Measurements from ENCODE around the gene HMCN2.

HMCN2 gene, protein sequence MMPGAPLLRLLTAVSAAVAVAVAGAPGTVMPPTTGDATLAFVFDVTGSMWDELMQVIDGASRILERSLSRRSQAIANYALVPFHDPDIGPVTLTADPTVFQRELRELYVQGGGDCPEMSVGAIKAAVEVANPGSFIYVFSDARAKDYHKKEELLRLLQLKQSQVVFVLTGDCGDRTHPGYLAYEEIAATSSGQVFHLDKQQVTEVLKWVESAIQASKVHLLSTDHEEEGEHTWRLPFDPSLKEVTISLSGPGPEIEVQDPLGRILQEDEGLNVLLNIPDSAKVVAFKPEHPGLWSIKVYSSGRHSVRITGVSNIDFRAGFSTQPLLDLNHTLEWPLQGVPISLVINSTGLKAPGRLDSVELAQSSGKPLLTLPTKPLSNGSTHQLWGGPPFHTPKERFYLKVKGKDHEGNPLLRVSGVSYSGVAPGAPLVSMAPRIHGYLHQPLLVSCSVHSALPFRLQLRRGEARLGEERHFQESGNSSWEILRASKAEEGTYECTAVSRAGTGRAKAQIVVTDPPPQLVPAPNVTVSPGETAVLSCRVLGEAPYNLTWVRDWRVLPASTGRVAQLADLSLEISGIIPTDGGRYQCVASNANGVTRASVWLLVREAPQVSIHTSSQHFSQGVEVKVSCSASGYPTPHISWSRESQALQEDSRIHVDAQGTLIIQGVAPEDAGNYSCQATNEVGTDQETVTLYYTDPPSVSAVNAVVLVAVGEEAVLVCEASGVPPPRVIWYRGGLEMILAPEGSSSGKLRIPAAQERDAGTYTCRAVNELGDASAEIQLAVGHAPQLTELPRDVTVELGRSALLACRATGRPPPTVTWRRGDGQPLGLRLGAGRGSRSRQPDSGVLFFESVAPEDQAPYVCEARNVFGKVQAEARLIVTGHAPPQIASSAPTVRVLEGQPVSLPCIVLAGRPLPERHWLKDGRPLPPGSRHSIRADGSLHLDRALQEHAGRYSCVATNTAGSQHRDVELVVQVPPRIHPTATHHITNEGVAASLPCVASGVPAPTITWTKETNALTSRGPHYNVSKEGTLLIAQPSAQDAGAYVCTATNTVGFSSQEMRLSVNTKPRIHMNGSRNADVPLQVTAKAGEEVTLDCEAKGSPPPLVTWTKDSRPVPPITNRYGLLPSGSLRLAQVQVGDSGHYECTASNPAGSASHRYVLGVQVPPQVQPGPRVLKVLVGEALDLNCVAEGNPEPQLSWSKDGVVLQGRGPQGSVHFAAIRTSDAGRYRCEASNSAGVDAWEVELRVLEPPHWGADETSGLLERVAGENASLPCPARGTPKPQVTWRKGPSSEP (N-terminal part only)

DNA sequence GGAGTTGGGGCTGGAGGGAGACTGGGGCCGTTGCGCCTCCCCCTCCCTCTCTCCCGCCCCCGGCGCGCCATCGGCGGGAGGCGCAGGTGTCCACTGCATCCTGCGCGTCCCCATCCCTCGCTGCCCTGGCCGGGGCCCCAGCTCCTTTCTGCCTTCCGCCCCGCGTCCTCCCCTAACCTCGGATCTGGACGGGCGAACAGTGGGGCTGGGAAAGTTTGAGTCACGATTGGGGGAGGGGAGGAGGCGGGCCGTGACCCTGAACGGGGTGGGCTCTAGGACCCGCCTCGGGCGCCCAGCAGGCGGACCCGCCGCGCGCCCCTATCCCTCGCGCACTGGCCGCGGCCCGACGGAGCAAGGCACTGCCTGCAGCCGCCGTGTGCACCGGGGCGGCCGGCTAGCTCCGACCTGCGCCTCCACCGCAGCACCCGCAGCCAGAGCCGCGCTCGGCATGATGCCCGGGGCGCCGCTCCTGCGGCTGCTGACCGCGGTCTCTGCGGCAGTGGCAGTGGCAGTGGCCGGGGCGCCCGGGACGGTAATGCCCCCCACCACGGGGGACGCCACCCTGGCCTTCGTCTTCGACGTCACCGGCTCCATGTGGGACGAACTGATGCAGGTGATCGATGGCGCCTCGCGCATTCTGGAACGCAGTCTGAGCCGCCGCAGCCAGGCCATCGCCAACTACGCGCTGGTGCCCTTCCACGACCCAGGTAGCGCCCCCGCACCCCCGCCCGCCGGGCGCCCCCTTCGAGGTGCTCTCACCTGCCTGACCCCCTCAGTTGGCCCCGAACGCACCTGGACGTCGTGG is at the start of gene HMCN2:
Gene HMCN2, plus strand, starts transcription at position 330 of the 805 bp plus-strand sequence. Its CDS starts 119 bp downstream, at position 449.
- DNase-seq: peak; percentile 43

DNA sequence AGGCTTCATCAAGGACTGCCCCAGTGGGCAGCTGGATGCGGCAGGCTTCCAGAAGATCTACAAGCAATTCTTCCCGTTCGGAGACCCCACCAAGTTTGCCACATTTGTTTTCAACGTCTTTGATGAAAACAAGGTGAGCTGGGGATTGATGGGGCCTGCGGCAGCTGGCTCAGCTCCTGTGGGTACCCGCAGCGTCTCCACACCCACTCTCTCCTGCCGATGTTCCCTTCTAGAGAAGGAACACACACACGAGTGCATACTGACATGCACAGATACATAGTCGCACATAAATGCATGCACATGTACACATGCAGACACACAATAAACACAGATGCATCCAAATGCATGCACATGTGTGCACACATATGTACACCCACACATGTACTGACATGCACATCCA is 47.7 kb upstream of the HMCN2 start:
- no peak for DNase-seq

DNA sequence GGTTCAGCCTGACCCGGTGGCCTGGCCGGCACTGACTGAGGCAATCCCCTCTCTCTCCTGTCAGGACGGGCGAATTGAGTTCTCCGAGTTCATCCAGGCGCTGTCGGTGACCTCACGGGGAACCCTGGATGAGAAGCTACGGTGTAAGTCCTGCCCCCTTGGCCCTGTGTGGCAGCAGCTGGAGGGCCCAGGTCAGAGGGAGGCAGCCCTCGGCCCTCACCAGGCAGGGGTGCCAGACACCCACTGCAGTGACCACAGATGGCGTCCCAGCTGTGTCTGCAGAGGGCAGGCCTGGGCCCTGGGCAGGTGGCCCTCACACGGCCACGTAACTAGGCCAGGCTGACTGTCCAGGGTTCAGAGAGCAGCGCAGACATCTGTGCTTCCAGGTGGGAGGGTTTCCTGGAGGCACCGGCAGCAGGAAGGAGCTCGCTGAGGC is 45.9 kb upstream of the HMCN2 start:
- no peak for DNase-seq

DNA sequence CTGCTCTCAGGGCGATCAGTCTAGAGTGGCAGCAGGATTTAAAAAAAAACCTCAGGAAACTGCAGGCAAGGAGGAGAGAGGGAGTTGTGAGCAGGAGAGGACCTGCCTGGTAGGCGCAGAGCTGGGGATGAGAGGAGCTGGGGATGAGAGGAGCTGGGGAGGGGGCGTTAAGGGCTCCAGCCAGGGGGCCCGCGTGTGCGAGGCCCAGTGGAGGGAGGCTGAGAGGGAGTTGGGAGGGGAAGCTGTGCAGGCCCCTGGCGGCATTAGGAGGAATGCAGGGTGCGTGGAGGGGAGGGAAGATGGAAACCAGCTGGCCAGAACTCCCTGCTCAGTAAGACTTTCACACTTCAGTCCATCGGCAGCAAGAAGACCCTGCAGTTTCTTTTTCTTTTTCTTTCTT is 45.2 kb upstream of the HMCN2 start:
- no peak for DNase-seq

DNA sequence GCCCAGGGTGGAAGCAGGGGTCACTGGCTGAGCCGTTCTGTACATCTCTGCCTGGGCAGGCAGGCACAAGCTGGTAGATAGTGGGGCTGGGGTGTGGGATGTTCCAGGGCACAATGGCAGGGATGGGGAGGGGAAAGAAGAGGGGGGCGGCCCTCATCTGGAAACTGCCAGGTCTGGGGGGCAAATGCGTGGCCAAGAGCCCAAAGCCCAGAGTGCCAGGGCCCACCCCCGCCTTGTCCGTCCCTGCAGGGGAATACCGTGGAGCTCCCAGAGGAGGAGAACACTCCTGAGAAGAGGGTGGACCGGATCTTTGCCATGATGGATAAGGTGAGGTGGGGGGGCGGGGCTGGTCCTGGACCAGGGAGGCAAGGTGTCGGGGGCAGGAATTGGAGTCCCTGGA is 42.7 kb upstream of the HMCN2 start:
- no peak for DNase-seq

DNA sequence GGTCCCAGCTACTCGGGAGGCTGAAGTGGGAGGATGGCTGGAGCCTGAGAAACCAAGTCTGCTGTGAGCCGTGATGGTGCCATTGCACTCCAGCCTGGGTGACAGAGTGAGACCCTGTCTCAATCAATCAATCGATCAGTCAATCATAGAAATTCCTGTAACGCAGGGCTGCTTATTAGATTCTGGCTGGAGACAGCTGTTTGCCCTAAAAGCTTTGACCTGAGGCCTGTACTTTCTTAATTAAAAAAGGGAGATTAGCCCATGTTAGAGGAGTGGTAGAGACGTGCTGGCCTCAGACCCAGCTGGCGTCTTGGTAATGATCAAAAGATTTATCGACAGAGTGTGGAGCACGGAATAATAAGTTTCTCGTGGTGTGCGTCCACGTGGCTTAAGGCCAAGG is 40.5 kb upstream of the HMCN2 start:
- DNase-seq: no peak

DNA sequence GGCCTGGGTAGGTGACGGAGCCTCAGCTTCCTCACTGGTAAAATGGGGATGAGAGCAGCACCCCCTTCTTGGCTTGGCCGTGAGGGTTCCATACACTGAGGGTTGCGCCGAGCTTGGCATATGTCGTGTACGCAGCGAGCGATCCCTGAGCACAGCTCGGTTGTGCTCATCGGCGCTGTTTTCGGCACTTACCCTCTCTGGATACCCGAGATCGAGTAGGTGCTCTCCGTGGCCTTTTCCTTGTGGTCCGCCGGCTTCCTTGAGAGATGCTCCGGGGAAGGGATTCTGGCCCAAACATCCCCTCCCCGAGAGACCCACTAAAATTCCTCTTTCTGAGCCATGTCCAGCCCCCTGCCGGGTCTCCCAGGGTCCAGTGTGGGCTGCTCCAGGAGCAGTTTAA is 40.0 kb upstream of the HMCN2 start:
- no peak for DNase-seq

DNA sequence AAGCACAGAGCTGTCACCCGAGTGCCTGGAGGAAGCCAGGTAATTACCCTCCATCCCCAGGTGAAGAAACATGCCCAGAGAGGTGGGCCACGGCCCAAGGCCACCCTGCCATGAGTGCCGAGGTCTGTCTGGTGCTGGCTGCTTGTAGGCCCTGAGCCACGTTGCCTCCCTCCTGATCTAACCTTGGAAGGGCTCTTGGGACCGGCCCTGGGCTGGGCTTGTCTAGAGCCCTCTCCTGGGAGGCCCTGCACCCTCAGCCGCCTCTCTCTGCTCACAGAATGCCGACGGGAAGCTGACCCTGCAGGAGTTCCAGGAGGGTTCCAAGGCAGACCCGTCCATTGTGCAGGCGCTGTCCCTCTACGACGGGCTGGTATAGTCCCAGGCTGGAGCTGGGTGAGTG is 39.4 kb upstream of the HMCN2 start:
- no peak for DNase-seq

DNA sequence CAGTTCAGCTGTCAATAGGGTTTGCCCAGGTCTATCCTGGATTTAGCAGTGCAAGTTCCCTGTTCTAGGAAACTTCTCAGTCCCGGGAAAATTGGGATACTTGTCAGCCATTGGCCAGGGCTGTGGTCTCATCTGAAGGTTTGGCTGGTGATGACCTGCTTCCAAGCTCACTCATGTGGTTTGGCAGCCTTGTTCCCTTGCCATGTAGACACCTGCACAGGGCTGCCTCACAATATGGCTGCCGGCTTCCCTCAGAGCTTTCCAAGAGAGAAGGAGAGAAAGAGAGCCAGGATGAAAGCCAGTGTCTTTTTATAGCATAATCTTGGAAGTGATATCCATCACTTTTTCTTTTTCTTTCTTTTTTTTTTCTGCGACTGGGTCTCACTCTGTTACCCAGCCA is 37.7 kb upstream of the HMCN2 start:
- no peak for DNase-seq

DNA sequence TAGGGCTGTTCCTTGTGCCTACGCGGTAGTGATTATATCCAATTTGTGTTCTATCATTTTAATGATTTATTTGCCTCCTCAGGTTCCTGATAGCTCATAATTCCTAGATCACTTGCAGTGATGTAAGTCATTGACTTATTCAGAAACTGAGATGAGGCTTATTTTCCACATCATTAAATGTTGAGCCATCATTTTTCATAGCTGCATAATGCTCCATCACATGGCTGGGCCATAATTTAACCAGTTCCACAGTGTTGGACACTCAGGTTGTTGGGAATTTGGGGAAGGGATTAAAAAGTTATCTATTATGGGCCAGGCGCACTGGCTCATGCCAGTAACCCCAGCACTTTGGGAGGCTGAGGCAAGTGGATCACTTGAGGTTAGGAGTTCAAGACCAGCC is 35.8 kb upstream of the HMCN2 start:
- no peak for DNase-seq

DNA sequence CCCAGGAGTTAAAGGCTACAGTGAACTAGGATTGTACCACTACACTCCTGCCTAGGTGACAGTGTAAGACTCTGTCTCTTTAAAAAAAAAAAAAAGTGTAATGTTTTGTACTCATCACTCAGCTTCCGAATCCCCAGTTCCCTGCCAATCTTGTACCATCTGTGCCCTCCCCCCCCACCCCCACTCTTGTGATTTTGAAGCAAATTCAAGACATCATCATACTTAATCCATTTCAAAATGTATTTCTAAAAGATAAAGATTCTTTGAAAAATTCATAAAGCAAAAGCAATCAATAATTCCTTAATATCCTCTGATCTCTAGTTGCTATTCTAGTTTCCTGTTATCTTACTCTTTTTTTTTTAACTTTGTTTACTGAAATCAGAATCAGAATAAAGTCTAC is 34.9 kb upstream of the HMCN2 start:
- no peak for DNase-seq

DNA sequence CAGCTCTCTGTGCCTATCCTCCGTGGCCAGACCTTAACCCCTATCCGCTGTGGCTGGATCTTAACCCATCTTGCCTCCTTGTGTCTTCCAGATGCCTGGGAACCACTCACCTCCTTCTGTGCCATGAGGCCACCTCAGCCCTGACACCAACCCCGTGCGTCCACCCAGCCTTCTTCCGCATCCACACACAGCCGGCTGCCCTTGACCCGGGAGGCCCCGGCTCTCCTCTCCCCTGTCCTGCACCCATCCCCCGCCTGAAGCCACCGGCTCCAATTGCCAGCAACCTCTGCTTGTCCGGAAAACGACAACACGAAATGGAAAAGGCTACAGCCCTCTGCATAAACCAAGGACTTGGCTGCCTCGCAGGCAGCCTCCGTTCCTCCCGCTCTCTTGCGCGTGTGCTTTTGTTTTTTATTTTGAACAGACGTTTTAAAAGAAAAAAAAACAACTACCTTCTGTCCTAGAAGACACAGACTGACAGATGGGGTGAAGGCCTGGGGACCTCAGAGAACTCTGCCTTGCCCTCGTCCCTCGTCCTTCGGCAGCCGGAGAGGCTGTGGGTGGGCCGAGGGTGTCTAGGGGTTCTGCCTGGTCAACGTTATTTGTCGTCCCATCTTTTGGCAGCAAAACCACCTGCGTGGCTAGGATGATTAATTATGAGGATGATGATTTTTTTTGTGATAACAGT is 32.5 kb upstream of the HMCN2 start:
- DNase-seq: no peak

DNA sequence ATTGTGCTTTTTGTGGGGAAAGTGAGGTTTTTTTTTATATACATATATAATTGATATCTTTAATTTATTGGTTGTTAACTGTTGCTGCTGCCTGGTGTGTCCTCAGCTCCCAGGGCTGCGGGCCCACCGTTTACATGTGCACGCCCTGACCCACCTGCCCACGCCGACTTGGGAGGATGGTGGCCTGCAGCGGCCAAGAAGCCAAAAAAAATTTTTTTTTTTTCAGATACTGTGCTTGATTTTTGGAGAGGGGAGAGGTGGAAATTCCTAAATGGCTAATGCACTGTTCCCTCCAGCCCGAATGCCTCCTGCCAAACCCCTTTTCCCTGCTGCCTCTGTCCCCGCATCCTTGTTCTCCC is 32.0 kb upstream of the HMCN2 start:
- no peak for DNase-seq

DNA sequence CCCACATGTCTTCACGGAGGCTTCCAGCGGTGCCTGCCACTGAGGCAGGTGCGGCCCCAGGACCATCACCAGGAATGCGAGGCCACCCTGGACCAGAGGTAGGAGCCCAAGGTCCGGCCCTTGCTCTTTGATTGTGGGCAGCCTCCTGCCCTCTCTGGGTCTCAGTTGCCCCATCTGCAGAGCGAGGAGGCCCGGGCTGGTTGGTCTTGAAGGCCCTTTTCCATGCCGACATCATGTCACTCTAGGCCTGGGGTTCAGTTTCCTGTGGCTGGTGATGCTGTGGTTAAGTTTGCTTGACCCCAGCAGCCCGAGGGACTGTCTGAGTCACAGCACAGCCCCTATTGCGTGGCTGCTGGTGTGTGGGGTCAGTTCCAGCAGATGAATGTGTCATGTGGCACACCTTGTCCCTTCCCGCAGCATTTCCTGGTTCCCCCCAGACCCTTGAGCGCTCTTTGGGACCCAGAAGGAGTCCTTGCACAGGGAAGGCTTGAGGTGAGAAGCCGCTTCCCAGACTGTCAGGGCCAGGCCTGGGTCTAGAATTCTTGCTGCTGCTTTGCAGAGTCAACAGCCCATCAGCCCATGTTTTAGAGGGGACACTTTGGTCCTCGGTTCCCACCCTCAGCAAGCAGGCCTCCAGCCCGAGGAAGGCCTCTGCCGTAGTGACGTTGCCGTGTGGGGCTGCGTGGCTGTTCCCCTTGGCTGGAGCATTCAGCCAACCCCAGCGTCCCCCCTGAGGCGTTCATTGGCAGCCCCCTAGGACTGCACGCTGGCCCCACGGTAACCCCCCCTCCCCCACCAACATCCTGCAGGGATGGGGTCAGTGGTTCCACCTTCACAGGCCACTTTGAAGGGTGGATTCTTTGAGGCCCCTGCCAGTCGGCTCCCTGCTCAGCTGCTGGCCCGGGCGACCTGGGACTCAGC is 31.0 kb upstream of the HMCN2 start:
- DNase-seq: no peak

DNA sequence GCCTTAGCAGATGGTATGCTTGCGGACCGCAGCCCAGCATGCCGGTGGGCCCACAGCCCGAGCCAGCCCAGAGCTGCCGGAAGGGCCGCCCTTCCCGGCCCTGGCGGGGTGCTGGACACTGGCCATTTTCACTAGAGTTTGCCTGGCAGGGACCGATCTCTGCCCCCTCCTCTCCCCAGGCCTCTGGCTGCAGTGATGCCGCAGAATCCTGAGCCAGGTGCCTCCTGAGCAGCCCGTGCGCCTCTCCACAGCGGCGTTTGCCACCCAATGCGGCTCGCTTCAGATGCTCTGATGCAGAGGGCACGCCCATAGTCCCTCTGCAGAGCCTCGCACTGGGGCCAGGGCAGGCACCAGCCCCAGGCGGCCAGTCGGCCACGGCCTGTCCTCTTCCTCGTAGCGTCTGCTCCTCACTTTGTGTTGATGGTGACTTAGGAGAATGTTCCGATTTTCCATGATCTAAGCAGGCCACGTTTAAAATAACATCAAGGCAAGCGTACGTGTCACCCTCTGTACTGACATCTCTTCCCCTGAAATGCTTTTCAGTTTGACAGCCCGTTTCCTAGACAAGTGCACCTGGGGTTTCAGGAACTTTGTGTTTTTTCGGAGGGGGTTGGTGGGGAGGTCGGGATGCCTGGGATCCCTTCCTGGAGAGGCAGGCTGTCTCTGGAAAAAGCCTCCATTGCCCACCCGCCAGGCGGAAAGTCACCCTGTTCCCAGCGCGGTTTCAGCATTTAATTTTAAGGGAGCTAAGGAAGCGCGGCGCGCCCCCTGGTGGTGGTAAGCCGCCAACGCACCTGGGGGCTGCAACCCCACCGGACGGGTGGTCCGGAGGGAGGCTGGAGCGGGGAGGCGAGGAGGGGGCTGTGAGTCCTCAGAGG is 29.8 kb upstream of the HMCN2 start:
- DNase-seq: peak; percentile 27

DNA sequence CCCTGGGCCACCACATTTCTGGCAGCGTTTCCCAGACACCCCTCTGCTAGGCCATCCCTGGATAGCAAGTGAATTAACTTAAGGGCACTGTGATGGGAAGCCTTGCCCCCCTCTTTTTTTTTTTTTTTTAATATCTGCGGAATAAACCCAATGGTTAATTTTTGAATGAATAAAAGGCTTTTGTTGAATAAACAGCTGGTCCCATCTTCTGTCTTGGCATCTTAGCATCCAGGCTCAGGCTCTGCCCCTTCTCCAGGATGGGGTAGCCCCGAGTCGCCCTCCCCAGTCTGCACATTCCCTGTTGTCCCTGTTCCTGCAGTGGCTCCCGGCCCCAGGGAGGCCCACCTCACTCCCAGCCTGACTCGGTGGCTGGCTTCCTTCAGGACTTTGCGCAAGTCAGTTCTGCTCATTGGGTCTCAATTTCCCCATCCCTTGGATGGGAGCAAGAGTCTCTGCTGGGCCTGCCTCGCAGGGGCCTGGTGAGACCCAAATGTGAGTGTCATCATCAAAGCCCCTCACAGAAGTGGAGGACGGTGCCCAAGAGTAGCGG is 29.0 kb upstream of the HMCN2 start:
- DNase-seq: no peak

DNA sequence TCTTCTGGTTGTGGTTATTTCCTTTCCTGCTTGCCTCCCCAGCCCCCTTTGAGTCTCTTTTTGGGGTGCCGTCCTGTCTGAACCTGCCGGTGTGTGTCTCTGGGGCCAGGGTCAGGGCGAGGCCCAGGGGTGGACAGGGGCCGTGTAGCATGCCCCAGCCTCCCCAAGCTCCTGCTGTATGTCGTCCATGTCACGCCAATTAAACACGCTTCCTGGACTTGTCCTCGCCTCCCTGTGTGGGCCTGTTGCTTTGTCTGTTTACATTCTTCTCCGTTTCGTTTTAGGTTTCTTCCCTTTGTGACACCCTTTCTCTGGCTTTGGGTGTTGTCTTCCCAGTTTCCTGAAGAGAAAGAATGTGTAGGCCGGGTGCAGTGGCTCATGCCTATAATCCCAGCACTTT is 28.5 kb upstream of the HMCN2 start:
- DNase-seq: no peak

DNA sequence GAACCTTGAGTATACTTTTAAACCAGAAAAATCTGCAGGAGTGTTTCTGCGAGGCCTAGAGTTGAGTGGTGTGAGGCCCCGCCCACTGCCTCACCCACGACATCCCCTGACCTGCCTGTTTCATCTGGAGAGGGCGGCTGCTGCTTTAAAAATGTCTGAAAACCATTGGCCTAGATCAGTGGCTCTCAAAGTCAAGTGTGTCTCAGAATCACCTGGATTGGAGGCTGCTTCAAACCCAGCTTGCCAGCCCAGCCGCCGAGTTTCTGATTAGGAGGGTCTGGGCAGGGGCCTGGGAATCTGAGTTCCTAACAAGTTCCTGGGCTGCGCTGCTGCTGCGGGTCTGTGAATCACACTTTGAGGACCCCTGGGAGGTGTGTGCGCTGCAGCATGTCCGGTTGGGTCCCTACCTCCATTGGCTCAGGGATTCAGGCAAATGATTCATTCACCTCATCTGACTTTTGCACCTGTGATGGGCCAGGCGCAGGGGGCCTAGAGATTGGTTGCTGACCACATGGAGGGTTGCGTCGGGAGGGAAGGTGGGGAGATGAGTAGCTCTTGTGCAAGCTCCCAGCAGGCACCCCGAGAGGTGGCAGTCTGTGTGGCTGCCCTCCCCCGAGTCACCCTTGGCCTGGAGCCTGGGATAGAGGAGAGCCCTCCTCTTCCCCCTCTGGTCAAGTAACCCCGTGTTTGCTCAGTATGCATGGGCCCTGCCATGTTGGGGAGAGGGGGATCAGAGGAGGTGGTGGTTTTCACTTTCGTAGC is 27.6 kb upstream of the HMCN2 start:
- DNase-seq: peak; percentile 97

DNA sequence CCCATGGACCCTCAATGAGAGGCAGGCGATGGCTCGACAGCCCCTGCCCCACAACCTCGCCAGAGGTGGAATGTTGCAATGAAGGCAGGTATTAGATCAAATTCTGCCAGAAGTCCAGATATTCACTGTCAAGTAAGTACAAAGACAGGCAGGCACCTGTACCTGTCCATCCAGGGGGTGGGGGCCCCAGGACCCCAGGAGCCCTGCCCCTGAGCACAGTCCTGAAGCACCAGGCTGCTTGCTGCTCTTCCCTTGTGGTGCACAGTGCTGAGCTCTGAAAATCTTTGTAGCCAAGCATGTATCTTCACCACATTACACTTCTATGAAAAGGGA is 26.2 kb upstream of the HMCN2 start:
- DNase-seq: peak; percentile 75

Measured in DMS79 treated with DMSO at 0.1 percent for 48 hours (cell line).